H1 (cell line): ENCODE results near the gene ABCA5. TPM values are rescaled to one million over a fixed set of nuclear protein-coding genes. Genes with fewer than 3 reads are reported as not detected.

Experiments
- CTCF ChIA-PET: fragments of 300-600 bp; sonication (Branson Sonifier 250); formaldehyde crosslinking; loops from one replicate; lab custom pipeline; 2021; ENCODE audit not compliant: partially characterized antibody; lab: Charles Lee
- POLR2A ChIA-PET: fragments of 300-600 bp; sonication (Branson Sonifier 250); formaldehyde crosslinking; loops from one replicate; lab custom pipeline; 2021; ENCODE audit warnings: inconsistent platforms; ENCODE audit not compliant: partially characterized antibody; lab: Charles Lee
- DNase-seq, 2 experiments: peaks; one replicate each; pipeline versions ENCODE4 v3.0.0 to v3.0.0-alpha.2; 2010 to 2022; ENCODE audit warnings: low spot score in 2 of 2, low read depth in 1 of 2, mixed read lengths in 1 of 2
- FAIRE-seq: peaks from 2 replicates; lab custom pipeline; 2011; peaks lifted over from hg19 to GRCh38; lab: Jason Lieb, UNC
- H2AFZ ChIP-seq: 2 replicates; pipeline ENCODE4 v1.8.1; 2012; ENCODE audit warnings: low read length, inconsistent platforms
- H2AK5ac ChIP-seq: 2 replicates; pipeline ENCODE4 v1.6.1; 2013; ENCODE audit warnings: low read depth, low read length
- H2BK120ac ChIP-seq: replicated peaks from 2 replicates; pipeline ENCODE3; 2013; ENCODE audit warnings: low read depth, low read length, inconsistent platforms
- H2BK12ac ChIP-seq: 2 replicates; pipeline ENCODE4 v1.6.1; 2013; ENCODE audit warnings: low read depth, low read length
- H2BK15ac ChIP-seq: 2 replicates; pipeline ENCODE4 v1.6.1; 2013; ENCODE audit warnings: low read length
- H2BK20ac ChIP-seq: 2 replicates; pipeline ENCODE4 v1.6.1; 2013; ENCODE audit warnings: low read length
- H2BK5ac ChIP-seq: 2 replicates; pipeline ENCODE4 v1.6.1; 2013; ENCODE audit warnings: low read depth, low read length
- H3K14ac ChIP-seq: 2 replicates; pipeline ENCODE4 v1.6.1; 2013; ENCODE audit warnings: inconsistent platforms; ENCODE audit not compliant: insufficient read length
- H3K18ac ChIP-seq: 2 replicates; pipeline ENCODE4 v1.6.1; 2013; ENCODE audit warnings: low read length; ENCODE audit errors: extremely low read depth
- H3K23ac ChIP-seq: 2 replicates; pipeline ENCODE4 v1.6.1; 2013; ENCODE audit warnings: inconsistent platforms; ENCODE audit not compliant: insufficient read length
- H3K23me2 ChIP-seq: 2 replicates; pipeline ENCODE4 v1.6.1; 2013; ENCODE audit warnings: low read depth, low read length
- H3K27ac ChIP-seq: 2 replicates; pipeline ENCODE4 v1.6.1; 2011; ENCODE audit warnings: low read depth, low read length, inconsistent platforms
- H3K27me3 ChIP-seq, 4 experiments: replicated peaks in 1 of 4; 1 replicate in 1 of 4; 2 replicates in 3 of 4; pipeline versions ENCODE4 v1.6.1 to v1.8.1; 2011 to 2013; ENCODE audit warnings: low read length in 3 of 4, mild to moderate bottlenecking in 3 of 4, inconsistent platforms in 2 of 4, mixed read lengths in 2 of 4, moderate library complexity in 1 of 4; ENCODE audit not compliant: control insufficient read depth in 3 of 4, insufficient read depth in 3 of 4; ENCODE audit errors: extremely low read depth in 1 of 4
- H3K36me3 ChIP-seq, 4 experiments: 2 replicates each; pipeline versions ENCODE4 v1.6.1 to v1.8.1; 2011 to 2013; ENCODE audit warnings: mild to moderate bottlenecking in 4 of 4, low read length in 3 of 4, moderate library complexity in 2 of 4, control low read depth in 1 of 4, inconsistent platforms in 1 of 4; ENCODE audit not compliant: insufficient read depth in 4 of 4, control insufficient read depth in 2 of 4
- H3K4ac ChIP-seq: replicated peaks from 2 replicates; pipeline ENCODE3; 2013; ENCODE audit warnings: low read length, low read depth, mixed read lengths, inconsistent platforms; ENCODE audit not compliant: insufficient read length
- H3K4me1 ChIP-seq, 4 experiments: replicated peaks in 1 of 4; 1 replicate in 1 of 4; 2 replicates in 3 of 4; pipeline versions ENCODE4 v1.6.1 to v1.8.1; 2011 to 2013; ENCODE audit warnings: low read length in 3 of 4, inconsistent platforms in 2 of 4, mixed read lengths in 1 of 4; ENCODE audit not compliant: insufficient read depth in 4 of 4, control insufficient read depth in 3 of 4
- H3K4me2 ChIP-seq, 2 experiments: 2 replicates each; pipeline versions ENCODE4 v1.6.1 to v1.8.1; 2011 to 2013; ENCODE audit warnings: low read depth in 2 of 2, low read length in 2 of 2, control low read depth in 1 of 2, inconsistent platforms in 1 of 2, mild to moderate bottlenecking in 1 of 2; ENCODE audit not compliant: insufficient read depth in 1 of 2
- H3K4me3 ChIP-seq, 4 experiments: fragments of 200-600, 300-600 bp in 1 of 4; sonication (generic), shearing (Covaris generic), sonication (Bioruptor Twin) in 1 of 4; 2 replicates each; pipeline versions ENCODE4 v1.5.1 to v1.8.1; 2011 to 2016; ENCODE audit warnings: low read length in 4 of 4, low read depth in 3 of 4, control low read depth in 2 of 4, inconsistent platforms in 2 of 4, mild to moderate bottlenecking in 2 of 4, mixed read lengths in 1 of 4, moderate library complexity in 1 of 4; ENCODE audit not compliant: insufficient read depth in 2 of 4; ENCODE audit errors: extremely low read depth in 1 of 4
- H3K56ac ChIP-seq: replicated peaks from 2 replicates; pipeline ENCODE3; 2013; ENCODE audit warnings: low read depth, mild to moderate bottlenecking, mixed read lengths, low read length, inconsistent platforms; ENCODE audit not compliant: insufficient read length
- H3K79me1 ChIP-seq: 2 replicates; pipeline ENCODE4 v1.6.1; 2013; ENCODE audit warnings: low read depth, low read length, control low read depth
- H3K79me2 ChIP-seq, 2 experiments: 2 replicates each; pipeline versions ENCODE4 v1.6.1 to v1.8.1; 2012 to 2013; ENCODE audit warnings: low read length in 2 of 2, mild to moderate bottlenecking in 2 of 2, inconsistent platforms in 1 of 2; ENCODE audit not compliant: insufficient read depth in 2 of 2, control insufficient read depth in 1 of 2
- H3K9ac ChIP-seq, 4 experiments: replicated peaks in 1 of 4; 1 replicate in 1 of 4; 2 replicates in 3 of 4; pipeline versions ENCODE4 v1.6.1 to v1.8.1; 2011 to 2013; ENCODE audit warnings: low read depth in 3 of 4, low read length in 3 of 4, control low read depth in 2 of 4, mild to moderate bottlenecking in 2 of 4, moderate library complexity in 2 of 4, inconsistent platforms in 1 of 4; ENCODE audit errors: extremely low read depth in 1 of 4
- H3K9me3 ChIP-seq, 2 experiments: 2 replicates each; pipeline versions ENCODE4 v1.6.1 to v1.8.1; 2012 to 2013; ENCODE audit warnings: mild to moderate bottlenecking in 2 of 2, moderate library complexity in 2 of 2, control low read depth in 1 of 2, inconsistent platforms in 1 of 2, low read depth in 1 of 2, low read length in 1 of 2, mixed read lengths in 1 of 2; ENCODE audit not compliant: insufficient read depth in 2 of 2
- H4K20me1 ChIP-seq, 2 experiments: replicated peaks in 1 of 2; 2 replicates each; pipeline versions ENCODE3 to v1.8.1; 2011 to 2013; ENCODE audit warnings: inconsistent platforms in 2 of 2, low read length in 2 of 2, mild to moderate bottlenecking in 1 of 2; ENCODE audit not compliant: insufficient read depth in 2 of 2, control insufficient read depth in 1 of 2
- H4K5ac ChIP-seq: 2 replicates; pipeline ENCODE4 v1.6.1; 2013; ENCODE audit warnings: low read length, low read depth, mixed read lengths, inconsistent platforms; ENCODE audit not compliant: insufficient read length
- H4K8ac ChIP-seq: 2 replicates; pipeline ENCODE4 v1.8.0; 2013; ENCODE audit warnings: mild to moderate bottlenecking, moderate library complexity, low read length, inconsistent platforms; ENCODE audit not compliant: insufficient read depth; ENCODE audit errors: extremely low read depth
- H4K91ac ChIP-seq: replicated peaks from 2 replicates; pipeline ENCODE3; 2013; ENCODE audit warnings: low read length, mixed read lengths, inconsistent platforms; ENCODE audit not compliant: insufficient read length
- SIN3A ChIP-seq, 2 experiments: IDR thresholded peaks in 1 of 2; conservative IDR thresholded peaks in 1 of 2; 2 replicates each; pipeline ENCODE4 v1.6.1; 2011 to 2012; ENCODE audit warnings: low read length in 2 of 2, improper control_type of control experiment in 1 of 2, low read depth in 1 of 2, mild to moderate bottlenecking in 1 of 2
- polyA plus RNA-seq, 7 experiments: library from polyadenylated mRNA; depleted of rRNA in 3 of 7; stranded (reverse) in 5 of 7; unstranded in 2 of 7; fragments of >200 nt in 5 of 7; fragments of 200-250 nt in 2 of 7; gene quantifications; 1 replicate in 5 of 7; 2 replicates in 1 of 7; 4 replicates in 1 of 7; pipeline versions ENCODE4 v1.2.1 to v1.2.3, GENCODE V29; 2011 to 2013; ENCODE audit warnings: missing spikeins in 2 of 7, mixed read lengths in 2 of 7
- total RNA-seq: library from RNA; stranded (reverse); fragmentation: NEBNext Ultra II Directional; extraction: Animal tissue kit (Norgen Biotek cat#: 25700); gene quantifications from 2 replicates; pipeline ENCODE4 v1.2.1, GENCODE V29; 2021

The ABCA5 gene
- total and polyA plus RNA-seq, 2 of the 8 experiments (the other 6 are each of a cell fraction or from before 2014, with no cell fraction given), result 1.3 to 4.1 TPM

DNA sequence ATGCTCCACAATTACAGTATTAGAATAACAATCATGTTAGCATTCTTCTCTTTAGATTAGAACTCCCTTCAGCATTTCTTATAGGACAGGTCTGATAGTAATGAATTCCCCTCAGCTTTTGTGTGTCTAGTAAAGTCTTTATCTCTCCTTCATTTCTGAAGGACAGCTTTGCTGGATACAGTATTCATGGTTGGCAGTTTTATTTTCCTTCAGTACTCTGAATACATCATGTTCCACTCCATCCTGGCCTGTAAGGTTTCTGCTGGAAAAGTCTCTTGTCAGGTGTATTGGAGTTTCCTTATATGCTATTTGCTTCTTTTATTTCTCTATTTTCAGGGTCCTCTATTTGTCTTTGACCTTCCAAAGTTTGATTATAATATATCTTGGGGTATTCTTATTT is 94.3 kb downstream of the ABCA5 start:
- no peak overlapping the region for H3K27ac ChIP-seq
- H4K20me1 ChIP-seq, result no peaks in the 10 kb centered on the region
- no peak overlapping the region for H3K14ac ChIP-seq
- H2BK20ac ChIP-seq, result no peak overlapping the region
- no peak overlapping the region for H3K56ac ChIP-seq
- H3K23me2 ChIP-seq, result no peaks in the 10 kb centered on the region
- H3K9ac ChIP-seq, result no peak overlapping the region
- H2BK120ac ChIP-seq, result no peak overlapping the region
- no peak overlapping the region for H2BK5ac ChIP-seq
- DNase-seq (no peak), FAIRE-seq (no peak)
- H4K8ac ChIP-seq, result no peak overlapping the region
- H3K79me1 ChIP-seq, result no peaks in the 10 kb centered on the region
- CTCF ChIA-PET, result interaction anchor here (0.9 to 2.9 kb wide), 3 partner anchors 9 to 461 kb away, joined by 3 to 13 read pairs (median 4); no protein-coding TSS in a partner anchor
- H3K23ac ChIP-seq, result no peak overlapping the region
- H4K91ac ChIP-seq, result no peak overlapping the region
- H3K4me1 ChIP-seq, result no peaks in the 10 kb centered on the region
- H2AK5ac ChIP-seq, result no peak overlapping the region
- H2BK15ac ChIP-seq, result no peak overlapping the region
- no peaks in the 10 kb centered on the region for H3K36me3 ChIP-seq
- no peaks in the 10 kb centered on the region for H3K27me3 ChIP-seq
- H3K18ac ChIP-seq, result no peak overlapping the region
- no peak overlapping the region for H2AFZ ChIP-seq
- no peaks in the 10 kb centered on the region for H3K9me3 ChIP-seq
- H3K4ac ChIP-seq, result no peak overlapping the region
- H3K79me2 ChIP-seq, result no peaks in the 10 kb centered on the region
- H3K4me3 ChIP-seq, result no peak overlapping the region
- no peak overlapping the region for H4K5ac ChIP-seq
- no peak overlapping the region for H2BK12ac ChIP-seq
- POLR2A ChIA-PET, result no interaction called here
- no peak for TF ChIP-seq SIN3A (conservative IDR thresholded peaks at IDR 0.05 in 1 of 2, IDR thresholded peaks at IDR 0.05 in 1 of 2; ENCODE audit: low read depth in 1 of 2, low read length in 2 of 2)
- no peak overlapping the region for H3K4me2 ChIP-seq
